Uterus (tissue), 4 donors: Measurements from ENCODE around the gene AP3D1. TPM values are rescaled to one million over a fixed set of nuclear protein-coding genes. Genes with fewer than 3 reads are reported as not detected.

Experiments used
- DNase-seq, 2 donors: peaks; one replicate each; pipeline ENCODE4 v3.0.0-alpha.2; 2019 to 2020
- H3K27ac ChIP-seq, 2 donors: fragments of 200-600 bp; sonication (generic); 1 replicate in 1 of 2; 2 replicates in 1 of 2; pipeline ENCODE4 v1.5.1; 2016 to 2018
- H3K27me3 ChIP-seq, 2 donors: fragments of 200-600 bp; sonication (generic); one replicate each; pipeline ENCODE4 v1.5.1; 2018 to 2019; ENCODE audit warnings: control low read depth in 1 of 2
- H3K36me3 ChIP-seq, 2 donors: fragments of 200-600 bp; sonication (generic); one replicate each; pipeline ENCODE4 v1.5.1; 2019; ENCODE audit warnings: control low read depth in 1 of 2
- H3K4me1 ChIP-seq, 2 donors: fragments of 200-600 bp; sonication (generic); one replicate each; pipeline ENCODE4 v1.5.1; 2018 to 2019; ENCODE audit warnings: control low read depth in 1 of 2
- H3K4me3 ChIP-seq, 2 donors: fragments of 200-600 bp; sonication (generic); 1 replicate in 1 of 2; 2 replicates in 1 of 2; pipeline ENCODE4 v1.5.1; 2018 to 2019; ENCODE audit warnings: mild to moderate bottlenecking in 1 of 2
- H3K9me3 ChIP-seq, 2 donors: fragments of 200-600 bp; sonication (generic); one replicate each; pipeline ENCODE4 v1.5.1; 2019; ENCODE audit warnings: control low read depth in 1 of 2
- POLR2A ChIP-seq, 2 donors: fragments of 450-650 bp; IDR thresholded peaks; one replicate each; pipeline ENCODE4 v1.6.1; 2016; ENCODE audit warnings: antibody characterized with exemption in 2 of 2, mild to moderate bottlenecking in 1 of 2, moderate library complexity in 1 of 2
- intact Hi-C: fragments of 100-400 bp; cut with DNase I; formaldehyde crosslinking; loops from one replicate; pipeline ENCODE4 v1.15.1; 2023; ENCODE audit warnings: low total_unique reads
- total RNA-seq, 4 donors: library from RNA; depleted of rRNA in 3 of 4; stranded (reverse); fragments of >200 nt in 3 of 4; gene quantifications; one replicate each; pipeline versions ENCODE4 v1.1.0 to v1.2.4, GENCODE V29; 2014 to 2023
- TF ChIP-seq, protein P1 (sequence below), 4 experiments: fragments of 200-600 bp in 2 of 4; fragments of 450-650 bp in 2 of 4; sonication (generic) in 2 of 4; IDR thresholded peaks; one replicate each; pipeline ENCODE4 v1.5.1; 2016 to 2019; ENCODE audit warnings: antibody characterized with exemption in 4 of 4, mild to moderate bottlenecking in 2 of 4, moderate library complexity in 1 of 4
- donor health status: DM: yes; HTN: yes; CAD: no.

AP3D1 gene
- total RNA-seq, 4 donors from 2014 or later = 33.8 to 97.5 (median 49.8) TPM

DNA sequence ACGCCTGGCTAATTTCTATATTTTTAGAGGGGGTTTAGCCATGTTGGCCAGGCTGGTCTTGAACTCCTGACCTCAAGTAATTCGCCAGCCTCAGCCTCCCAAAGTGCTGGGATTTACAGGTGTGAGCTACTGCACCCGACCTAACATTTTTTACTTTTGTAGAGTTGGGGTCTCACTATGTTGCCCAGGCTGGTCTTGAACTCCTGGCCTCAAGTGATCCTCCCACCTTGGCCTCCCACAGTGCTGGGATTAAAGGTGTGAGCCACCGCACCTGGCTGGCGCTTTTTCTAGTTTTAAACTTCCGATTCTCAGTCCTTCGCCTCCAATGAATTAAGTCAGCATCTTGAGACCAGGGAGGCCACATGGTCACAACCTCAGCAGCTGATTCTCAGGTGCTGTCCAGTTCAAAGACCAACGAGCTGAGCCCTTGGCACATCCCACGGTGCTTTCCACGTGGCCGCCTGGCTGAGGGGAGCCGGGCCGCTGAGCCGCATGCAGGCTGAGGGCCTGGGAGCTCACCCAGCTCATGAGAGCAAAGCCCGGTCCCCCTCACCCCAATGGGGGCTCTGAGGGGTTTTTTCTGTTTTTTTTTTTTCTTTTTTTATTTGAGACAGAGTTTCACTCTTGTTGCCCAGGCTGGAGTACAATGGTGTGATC, 9.1 kb downstream of the AP3D1 start:
- Histone ChIP-seq H3K9me3 (no peaks in the 10 kb centered on the region), H3K4me1 (no peaks in the 10 kb centered on the region), H3K27ac (no peak overlapping the region), H3K4me3 (no peak overlapping the region), H3K27me3 (no peaks in the 10 kb centered on the region), H3K36me3 (no peaks in the 10 kb centered on the region)
- intact Hi-C loops = no loop called here
- DNase-seq = no peak
- TF ChIP-seq POLR2A (IDR thresholded peaks at IDR 0.05) = no peak
- TF ChIP-seq, protein P1, sequence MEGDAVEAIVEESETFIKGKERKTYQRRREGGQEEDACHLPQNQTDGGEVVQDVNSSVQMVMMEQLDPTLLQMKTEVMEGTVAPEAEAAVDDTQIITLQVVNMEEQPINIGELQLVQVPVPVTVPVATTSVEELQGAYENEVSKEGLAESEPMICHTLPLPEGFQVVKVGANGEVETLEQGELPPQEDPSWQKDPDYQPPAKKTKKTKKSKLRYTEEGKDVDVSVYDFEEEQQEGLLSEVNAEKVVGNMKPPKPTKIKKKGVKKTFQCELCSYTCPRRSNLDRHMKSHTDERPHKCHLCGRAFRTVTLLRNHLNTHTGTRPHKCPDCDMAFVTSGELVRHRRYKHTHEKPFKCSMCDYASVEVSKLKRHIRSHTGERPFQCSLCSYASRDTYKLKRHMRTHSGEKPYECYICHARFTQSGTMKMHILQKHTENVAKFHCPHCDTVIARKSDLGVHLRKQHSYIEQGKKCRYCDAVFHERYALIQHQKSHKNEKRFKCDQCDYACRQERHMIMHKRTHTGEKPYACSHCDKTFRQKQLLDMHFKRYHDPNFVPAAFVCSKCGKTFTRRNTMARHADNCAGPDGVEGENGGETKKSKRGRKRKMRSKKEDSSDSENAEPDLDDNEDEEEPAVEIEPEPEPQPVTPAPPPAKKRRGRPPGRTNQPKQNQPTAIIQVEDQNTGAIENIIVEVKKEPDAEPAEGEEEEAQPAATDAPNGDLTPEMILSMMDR (IDR thresholded peaks at IDR 0.05) = no peak

DNA sequence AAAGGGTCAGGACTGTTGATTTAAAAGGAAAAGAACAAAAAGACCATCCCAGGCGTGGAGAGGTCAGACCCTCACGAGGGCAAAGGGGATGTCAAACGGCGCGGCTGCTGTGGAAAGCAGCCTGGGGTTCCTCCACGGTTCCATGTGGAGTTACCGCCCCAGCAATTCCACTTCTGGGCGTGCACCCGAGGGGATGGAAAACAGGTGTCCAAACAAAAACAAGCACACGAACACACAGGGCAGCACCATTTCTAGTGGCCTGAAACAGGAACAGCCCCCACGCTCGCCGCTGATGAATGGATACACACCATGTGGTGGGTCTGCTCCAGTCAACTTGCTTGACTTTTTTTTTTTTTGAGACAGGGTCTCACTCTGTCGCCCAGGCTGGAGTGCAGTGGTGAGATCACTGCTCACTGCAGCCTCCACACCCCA, 11.2 kb downstream of the AP3D1 start:
- H3K9me3 ChIP-seq = no peaks in the 10 kb centered on the region
- no peak for DNase-seq
- no peaks in the 10 kb centered on the region for H3K36me3 ChIP-seq
- intact Hi-C loops = no loop called here
- TF ChIP-seq POLR2A (IDR thresholded peaks at IDR 0.05) = no peak
- TF ChIP-seq, protein P1 (IDR thresholded peaks at IDR 0.05) = no peak
- H3K27me3 ChIP-seq = no peaks in the 10 kb centered on the region
- H3K4me3 ChIP-seq = no peak overlapping the region
- H3K27ac ChIP-seq = no peak overlapping the region
- no peaks in the 10 kb centered on the region for H3K4me1 ChIP-seq

DNA sequence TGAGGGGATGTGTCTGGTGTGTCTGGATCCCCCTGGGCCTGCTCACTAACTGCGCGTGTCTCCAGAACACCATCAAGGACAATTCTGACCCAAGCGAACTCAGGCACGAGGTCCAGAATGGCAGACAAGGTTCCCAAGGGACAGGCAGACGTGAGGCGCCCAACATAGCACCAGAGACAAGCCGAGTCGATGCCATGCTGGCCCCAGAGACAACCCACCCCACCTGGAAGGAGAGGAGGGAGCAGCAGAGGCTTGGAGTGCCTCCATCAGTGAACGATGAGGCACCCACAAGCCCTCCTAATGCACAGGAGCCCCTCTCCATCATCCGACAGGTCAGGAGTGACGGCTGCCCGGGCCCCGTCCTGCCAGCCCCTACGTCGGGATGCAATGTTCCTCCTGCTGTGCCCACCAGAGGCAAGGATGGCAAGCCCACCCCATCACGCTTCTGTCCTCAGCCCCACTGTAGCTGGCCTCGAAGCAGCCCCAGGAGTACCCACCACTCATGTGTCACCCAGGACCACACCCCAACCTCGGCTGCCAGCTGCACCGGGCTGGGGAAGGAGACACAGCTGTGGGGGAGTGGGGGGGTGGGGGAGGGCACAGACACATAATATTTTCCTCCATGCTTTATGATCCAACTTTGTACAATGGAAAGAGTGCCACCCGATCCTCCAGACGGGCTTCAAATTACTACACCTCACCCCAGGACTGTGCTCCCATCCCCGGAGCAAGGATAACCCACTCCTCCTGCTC, 11.8 kb downstream of the AP3D1 start:
- intact Hi-C loops = no loop called here
- TF ChIP-seq POLR2A (IDR thresholded peaks at IDR 0.05) = no peak
- TF ChIP-seq, protein P1 (IDR thresholded peaks at IDR 0.05) = no peak
- no peak for DNase-seq
- Histone ChIP-seq H3K36me3 (no peaks in the 10 kb centered on the region), H3K4me1 (no peaks in the 10 kb centered on the region), H3K9me3 (no peaks in the 10 kb centered on the region), H3K27me3 (no peaks in the 10 kb centered on the region), H3K27ac (no peak overlapping the region), H3K4me3 (no peak overlapping the region)

DNA sequence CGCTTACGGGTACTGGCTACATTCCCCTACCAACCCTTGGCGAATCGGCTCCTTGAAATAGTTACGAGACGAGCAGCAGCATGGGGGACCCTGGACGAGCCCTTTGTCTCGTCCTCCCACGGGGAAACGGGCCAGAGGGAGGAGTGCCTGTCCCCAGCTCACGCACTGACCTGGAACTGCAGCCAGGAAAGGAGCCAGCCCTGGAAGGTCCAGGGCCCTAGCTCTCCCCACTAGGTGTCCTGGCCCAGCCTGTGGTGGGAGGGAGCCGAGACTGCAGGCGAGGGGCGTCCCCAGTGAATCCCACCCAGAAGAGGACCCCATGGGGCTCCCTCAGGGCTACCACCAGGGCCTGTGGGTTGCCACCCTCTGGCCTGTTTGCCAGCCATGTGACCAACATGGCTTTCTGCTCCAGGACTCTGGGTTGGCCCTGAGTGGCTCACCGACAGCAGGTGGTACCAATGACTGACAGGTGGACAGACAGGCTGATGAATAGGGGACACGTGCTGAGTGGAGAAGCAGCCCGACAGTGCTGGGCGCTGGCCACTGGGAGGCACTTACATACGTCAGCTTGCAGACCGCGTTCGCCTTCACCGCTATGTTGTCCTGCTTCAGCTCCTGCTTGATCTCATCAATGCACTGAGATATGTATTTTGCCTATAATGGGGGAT, 13.2 kb downstream of the AP3D1 start:
- no peak for TF ChIP-seq POLR2A (IDR thresholded peaks at IDR 0.05)
- TF ChIP-seq, protein P1 (IDR thresholded peaks at IDR 0.05) = no peak
- no peaks in the 10 kb centered on the region for H3K9me3 ChIP-seq
- DNase-seq = no peak
- no peaks in the 10 kb centered on the region for H3K4me1 ChIP-seq
- H3K27ac ChIP-seq = no peak overlapping the region
- no peaks in the 10 kb centered on the region for H3K27me3 ChIP-seq
- no peaks in the 10 kb centered on the region for H3K36me3 ChIP-seq
- intact Hi-C loops = no loop called here
- H3K4me3 ChIP-seq = no peak overlapping the region

DNA sequence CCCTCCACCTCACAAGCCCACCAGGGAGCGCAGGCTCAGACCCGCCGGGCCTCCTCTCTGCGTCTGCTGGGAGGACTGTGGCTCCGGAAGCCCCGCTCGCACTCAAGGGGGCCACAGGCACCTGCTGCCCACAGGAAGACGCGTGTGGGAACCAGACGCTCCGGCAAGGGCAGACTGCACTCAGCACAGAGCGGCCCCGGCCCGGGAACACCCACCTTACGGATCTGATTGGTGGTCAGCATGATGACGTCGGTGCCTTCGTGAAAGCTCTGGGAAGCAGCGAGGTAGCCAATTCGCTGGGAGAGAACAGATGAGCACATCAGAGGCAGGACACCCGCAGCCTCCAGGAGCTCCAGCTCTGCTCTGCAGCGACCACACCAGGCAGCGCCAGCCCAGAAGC, 14.6 kb downstream of the AP3D1 start:
- intact Hi-C loops = no loop called here
- H3K36me3 ChIP-seq = no peaks in the 10 kb centered on the region
- H3K27ac ChIP-seq = no peak overlapping the region
- no peak overlapping the region for H3K4me3 ChIP-seq
- H3K27me3 ChIP-seq = no peaks in the 10 kb centered on the region
- TF ChIP-seq, protein P1 (IDR thresholded peaks at IDR 0.05) = no peak
- TF ChIP-seq POLR2A (IDR thresholded peaks at IDR 0.05) = no peak
- H3K4me1 ChIP-seq = no peaks in the 10 kb centered on the region
- DNase-seq = no peak
- no peaks in the 10 kb centered on the region for H3K9me3 ChIP-seq
